KBM-7 (cell line): Measurements from ENCODE around the gene GREB1L.

Experiments used
- DNase-seq: peaks from one replicate; pipeline ENCODE4 v3.0.0-alpha.2; 2015
- in situ Hi-C: fragments of 300-500 bp; cut with MboI; formaldehyde crosslinking; loops from 2 replicates; pipeline ENCODE4 v1.14.3; 2020; ENCODE audit warnings: low sequenced_read_pairs, low pct_unique_long_range_greater_than_20kb, mixed read lengths

The GREB1L gene

GRCh38 chr18:21502661-21503060, 260.6 kb downstream of the GREB1L start:
- no peak for DNase-seq
- in situ Hi-C loops, result no loop called here

GRCh38 chr18:21507913-21508701, 266.1 kb downstream of the GREB1L start:
- in situ Hi-C loops, result no loop called here

DNA sequence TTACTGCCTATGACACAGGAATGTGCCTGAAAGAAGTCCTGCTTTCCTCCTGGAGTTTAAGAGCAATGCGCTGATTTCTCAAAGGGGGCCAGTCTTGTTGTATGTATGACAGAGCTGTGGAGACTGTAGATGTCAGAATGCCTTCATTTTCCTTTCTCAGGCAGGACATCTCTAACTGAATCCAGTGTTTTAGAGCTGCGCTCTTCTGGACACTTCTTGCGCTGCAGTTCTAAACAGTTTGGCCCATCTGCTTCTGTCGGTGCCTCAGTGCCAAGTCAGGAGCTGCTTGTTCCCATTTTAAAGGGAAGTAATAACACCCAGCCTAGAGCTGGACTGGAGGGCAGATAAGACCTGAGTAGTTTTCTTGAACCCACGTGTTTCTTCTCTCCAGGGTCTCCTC, 267.0 kb downstream of the GREB1L start:
- in situ Hi-C loops, result no loop called here
- no peak for DNase-seq

More at GRCh38 chr18:21507913-21508701, 266.1 kb downstream of the GREB1L start:
- no peak for DNase-seq

DNA sequence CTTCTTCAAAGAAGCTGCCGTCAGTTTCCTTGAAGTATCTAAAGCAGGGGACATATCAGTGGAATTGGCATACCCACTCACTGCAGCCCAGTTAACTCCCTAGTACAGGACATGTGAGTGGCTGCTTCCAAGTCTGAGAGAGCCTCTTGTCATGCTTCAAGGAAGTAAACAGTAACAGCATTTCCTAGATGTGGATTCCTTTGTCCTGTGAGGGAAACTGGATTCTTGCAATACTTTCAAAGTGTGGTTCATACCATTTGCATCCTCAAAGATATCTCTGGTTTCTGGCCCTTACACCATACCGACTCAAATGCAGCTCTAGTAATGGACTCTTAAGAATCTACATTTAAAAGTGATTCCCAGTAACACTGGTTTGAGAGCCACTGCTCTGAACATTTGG, 271.3 kb downstream of the GREB1L start:
- in situ Hi-C loops, result no loop called here

GRCh38 chr18:21513741-21514140, 271.7 kb downstream of the GREB1L start:
- in situ Hi-C loops, result no loop called here
- no peak for DNase-seq

More for the DNA sequence above, 271.3 kb downstream of the GREB1L start:
- no peak for DNase-seq

DNA sequence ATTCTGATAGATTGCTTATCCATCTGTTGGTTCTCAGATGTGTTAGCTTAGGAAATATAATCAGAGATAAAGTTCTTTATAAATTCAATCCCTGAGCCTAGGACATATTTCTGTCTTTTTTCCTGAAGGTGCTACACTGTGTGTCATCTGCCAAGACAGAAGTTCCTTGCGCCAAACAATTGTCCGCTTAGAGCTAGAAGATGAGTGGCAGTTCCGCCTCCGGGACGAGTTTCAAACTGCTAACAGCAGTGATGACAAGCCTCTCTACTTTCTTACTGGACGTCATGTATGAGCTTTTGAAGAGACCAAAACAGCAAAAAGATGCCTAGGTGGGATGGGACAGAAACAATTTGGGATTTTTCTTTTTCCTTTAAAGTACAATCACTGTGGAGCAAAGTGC, 280.5 kb downstream of the GREB1L start:
- in situ Hi-C loops, result no loop called here
- no peak for DNase-seq

- in situ Hi-C loops, result loop anchor here (25.0 kb wide), 1 partner anchor 111 kb away; no protein-coding TSS in a partner anchor
- DNase-seq, result no peak
Observed at GRCh38 chr18:21525916-21526315, 283.9 kb downstream of the GREB1L start.

DNA sequence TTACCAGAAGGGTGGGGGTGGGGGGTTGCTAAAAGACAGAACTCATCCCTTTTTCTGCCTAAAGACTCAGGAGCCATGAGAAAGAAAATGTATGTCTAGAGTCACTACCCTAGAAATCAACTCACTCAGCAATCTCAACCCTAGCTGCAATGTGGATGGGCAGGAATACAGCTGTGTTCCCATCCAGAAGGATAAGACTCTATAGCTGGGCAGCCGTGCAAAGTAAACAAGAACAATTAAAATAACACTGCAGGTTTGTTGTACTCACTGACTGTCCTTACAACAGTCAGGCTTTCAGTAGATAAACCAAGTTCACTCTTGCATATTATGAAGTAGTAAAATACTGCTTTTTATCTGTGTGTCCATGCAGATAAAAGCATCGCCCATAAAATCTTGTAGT, 284.4 kb downstream of the GREB1L start:
- no peak for DNase-seq
- in situ Hi-C loops, result loop anchor here (25.0 kb wide), 1 partner anchor 111 kb away; no protein-coding TSS in a partner anchor

GRCh38 chr18:21534327-21534726, 292.3 kb downstream of the GREB1L start:
- in situ Hi-C loops, result loop anchor here (25.0 kb wide), 1 partner anchor 103 kb away; no protein-coding TSS in a partner anchor
- DNase-seq, result no peak

DNA sequence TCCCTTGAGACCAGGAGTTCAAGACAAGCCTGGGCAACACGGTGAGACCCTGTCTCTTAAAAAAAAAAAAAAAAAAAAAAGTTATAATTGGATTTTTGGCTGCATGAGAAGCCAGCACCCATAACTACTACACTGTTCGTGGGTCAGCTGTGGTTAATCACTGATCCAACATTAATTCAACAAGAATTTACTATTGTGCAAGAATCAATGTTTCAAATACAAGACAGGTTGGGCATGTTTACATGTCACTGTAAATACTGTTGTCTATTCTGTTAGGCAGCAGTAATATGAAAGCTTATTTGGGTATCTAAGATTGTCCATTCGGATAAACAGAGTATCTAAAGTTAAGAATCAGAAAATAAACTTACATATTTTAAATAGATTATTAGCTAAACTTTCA, 296.2 kb downstream of the GREB1L start:
- in situ Hi-C loops, result loop anchor here (25.0 kb wide), 1 partner anchor 99 kb away; no protein-coding TSS in a partner anchor
- DNase-seq, result no peak

- DNase-seq, result no peak
- in situ Hi-C loops, result loop anchor here (25.0 kb wide), 1 partner anchor 91 kb away; no protein-coding TSS in a partner anchor
Observed at GRCh38 chr18:21546423-21546822, 304.4 kb downstream of the GREB1L start.

- in situ Hi-C loops, result loop anchor here (25.0 kb wide), 1 partner anchor 89 kb away; no protein-coding TSS in a partner anchor
- no peak for DNase-seq
Observed at GRCh38 chr18:21548647-21549046, 306.6 kb downstream of the GREB1L start.

DNA sequence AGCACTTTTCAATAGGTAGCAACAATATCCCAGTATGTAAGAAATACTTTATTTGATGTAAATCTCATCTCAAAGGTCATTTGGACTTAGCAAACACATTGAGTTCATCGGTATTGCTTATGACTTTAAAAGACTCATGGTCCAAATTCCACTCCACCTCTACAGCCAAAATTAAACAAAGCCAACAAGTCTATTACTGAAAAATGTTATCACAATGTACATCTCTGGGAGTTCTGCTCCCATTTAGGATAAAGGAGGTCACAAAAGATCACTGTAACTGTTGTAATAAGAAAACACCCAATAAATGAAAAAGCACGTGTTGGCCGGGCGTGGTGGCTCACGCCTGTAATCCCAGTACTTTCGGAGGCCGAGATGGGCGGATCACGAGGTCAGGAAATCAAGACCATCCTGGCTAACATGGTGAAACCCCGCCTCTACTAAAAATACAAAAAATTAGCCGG, 308.5 kb downstream of the GREB1L start:
- in situ Hi-C loops, result no loop called here
- no peak for DNase-seq

- peak; percentile 7 for DNase-seq
- in situ Hi-C loops, result no loop called here
Observed at GRCh38 chr18:21557607-21558253, 315.7 kb downstream of the GREB1L start.

DNA sequence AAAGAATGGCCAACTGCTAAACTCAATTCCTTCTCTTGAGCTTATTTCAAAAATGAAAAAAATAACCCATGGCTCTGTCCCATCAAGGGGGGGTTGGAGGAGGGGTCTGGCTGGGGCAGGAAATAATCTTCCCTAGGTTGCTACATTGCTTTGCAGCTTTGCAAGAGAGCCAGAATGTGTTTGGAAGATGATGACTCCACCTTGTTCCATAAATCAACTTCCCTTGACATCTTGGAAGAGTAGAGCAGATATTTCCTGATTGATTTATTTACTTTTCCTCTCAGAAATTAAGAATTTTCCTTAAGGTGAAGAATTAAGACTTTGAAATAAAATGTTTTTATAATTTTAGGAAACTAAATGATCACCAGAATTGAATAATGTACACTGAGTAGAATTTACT, 317.2 kb downstream of the GREB1L start:
- in situ Hi-C loops, result no loop called here
- DNase-seq, result no peak

DNA sequence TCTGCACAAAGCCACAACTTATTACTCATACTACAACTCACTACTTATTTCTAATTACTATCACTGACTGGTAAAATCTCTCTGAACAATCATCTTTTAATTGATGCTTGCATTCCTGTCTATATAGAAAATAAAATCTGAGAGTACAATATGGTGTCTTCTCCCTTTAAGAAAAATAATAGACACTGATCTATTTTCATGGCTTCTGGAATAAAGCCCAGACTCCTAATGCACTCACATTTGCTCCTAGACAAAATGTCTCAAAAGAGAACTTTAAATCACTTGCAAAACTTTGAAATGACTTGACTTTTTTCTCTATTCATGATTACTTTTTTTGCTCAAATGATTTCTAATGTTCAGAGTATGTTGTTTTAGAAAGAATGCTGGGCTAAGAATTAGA, 329.7 kb downstream of the GREB1L start:
- in situ Hi-C loops, result no loop called here
- DNase-seq, result no peak
